ENCODE data around the gene TNFRSF1B. TPM values are rescaled to one million over a fixed set of nuclear protein-coding genes. Genes with fewer than 3 reads are reported as not detected.
A peak's percentile ranks its signal among the peaks of the same experiment; 100 is the strongest.

The TNFRSF1B gene
- total RNA-seq, 2 experiments from 2014 or later: 173 to 191 TPM

GRCh38 chr1:12141163-12141850 lies 25.5 kb upstream of the TNFRSF1B start:
- ChIA-PET POLR2A (interaction anchor here (1.1 to 1.9 kb wide), 3 partner anchors 10 to 42 kb away, joined by 3 to 8 read pairs (median 5); partner anchors contain the start of gene TNFRSF1B), CTCF (interaction anchor here (1.2 to 2.3 kb wide), 2 partner anchors 16 to 68 kb away, joined by 3 to 16 read pairs; no protein-coding TSS in a partner anchor)
- Mint-ChIP-seq H3K27me3 (no peaks in the 10 kb centered on the region), H3K27ac (no peak overlapping the region), H3K9me3 (no peaks in the 10 kb centered on the region), H3K4me1 (ENCODE audit: low read depth) (peaks cover 25% of the 10 kb centered on the region), H3K36me3 (ENCODE audit: low read depth) (no peaks in the 10 kb centered on the region), H3K4me3 (no peak overlapping the region)
- DNase-seq: no peak
- TF ChIP-seq CTCF (IDR thresholded peaks at IDR 0.05): no peak
- intact Hi-C loops (cut with micrococcal nuclease): no loop called here
- no peak for ATAC-seq

GRCh38 chr1:12142141-12142823 lies 24.5 kb upstream of the TNFRSF1B start:
- no peak for DNase-seq
- Mint-ChIP-seq H3K36me3 (ENCODE audit: low read depth) (no peaks in the 10 kb centered on the region), H3K9me3 (no peaks in the 10 kb centered on the region), H3K27ac (no peak overlapping the region), H3K4me3 (no peak overlapping the region), H3K27me3 (no peaks in the 10 kb centered on the region), H3K4me1 (ENCODE audit: low read depth) (peaks cover 35% of the 10 kb centered on the region)
- POLR2A ChIA-PET: interaction anchor here (1.0 to 1.9 kb wide), 5 partner anchors 12 to 41 kb away, joined by 3 to 5 read pairs (median 3); partner anchors contain the start of gene TNFRSF1B
- no peak for TF ChIP-seq CTCF (IDR thresholded peaks at IDR 0.05)
- ATAC-seq: no peak
- CTCF ChIA-PET: interaction anchor here (2.3 kb wide), 1 partner anchor 17 kb away, joined by 16 read pairs; no protein-coding TSS in a partner anchor
- intact Hi-C loops (cut with micrococcal nuclease): no loop called here

- ATAC-seq: no peak
- peaks cover 43% of the 10 kb centered on the region for H3K4me1 Mint-ChIP-seq (ENCODE audit: low read depth)
- DNase-seq: no peak
- H3K9me3 Mint-ChIP-seq: no peaks in the 10 kb centered on the region
- no peak overlapping the region for H3K4me3 Mint-ChIP-seq
- no peak for TF ChIP-seq CTCF (IDR thresholded peaks at IDR 0.05)
- peak overlapping the region; percentile 62 for H3K27ac Mint-ChIP-seq
- CTCF ChIA-PET: interaction anchor here (0.7 to 2.3 kb wide), 3 partner anchors 18 to 162 kb away, joined by 3 to 16 read pairs (median 3); no protein-coding TSS in a partner anchor
- no peaks in the 10 kb centered on the region for H3K27me3 Mint-ChIP-seq
- intact Hi-C loops (cut with micrococcal nuclease): no loop called here
- H3K36me3 Mint-ChIP-seq (ENCODE audit: low read depth): no peaks in the 10 kb centered on the region
- POLR2A ChIA-PET: interaction anchor here (1.0 to 1.9 kb wide), 4 partner anchors 13 to 40 kb away, joined by 3 to 5 read pairs (median 4); no protein-coding TSS in a partner anchor
These were observed 23.7 kb upstream of the TNFRSF1B start for GRCh38 chr1:12142891-12143630.

- ChIA-PET POLR2A (interaction anchor here (1.5 kb wide), 1 partner anchor 13 kb away, joined by 3 read pairs; no protein-coding TSS in a partner anchor), CTCF (interaction anchor here (0.7 to 1.0 kb wide), 2 partner anchors 65 to 163 kb away, joined by 3 read pairs; no protein-coding TSS in a partner anchor)
- DNase-seq: no peak
- intact Hi-C loops (cut with micrococcal nuclease): no loop called here
- no peak for TF ChIP-seq CTCF (IDR thresholded peaks at IDR 0.05)
- Mint-ChIP-seq H3K27ac (peak overlapping the region; percentile 62), H3K36me3 (ENCODE audit: low read depth) (no peaks in the 10 kb centered on the region), H3K4me1 (ENCODE audit: low read depth) (peaks cover 47% of the 10 kb centered on the region), H3K27me3 (no peaks in the 10 kb centered on the region), H3K9me3 (no peaks in the 10 kb centered on the region), H3K4me3 (no peak overlapping the region)
- ATAC-seq: peak; percentile 43
These were observed 23.1 kb upstream of the TNFRSF1B start for GRCh38 chr1:12143631-12144155.
